Astrocyte of the cerebellum (primary cell): ENCODE measurements around the gene WNT6.
"Not testable (repeated sequence)": the region's sequence is repeated elsewhere in the genome, so short reads cannot be mapped to it uniquely, and the experiment has no call there.

Experiments used
- DNase-seq: peaks from one replicate; pipeline ENCODE4 v3.0.0-alpha.2; 2011; ENCODE audit warnings: low read depth
- H3K4me3 ChIP-seq: 2 replicates; pipeline ENCODE4 v1.5.1; 2011; ENCODE audit warnings: mild to moderate bottlenecking, low read depth, low read length, moderate library complexity
- CTCF ChIP-seq: IDR thresholded peaks from 2 replicates; pipeline ENCODE4 v1.5.1; 2012; ENCODE audit warnings: low read length, low read depth, moderate library complexity, mild to moderate bottlenecking; ENCODE audit errors: missing control alignments
- in situ Hi-C: cut with HindIII; loops from 2 replicates; pipeline ENCODE4 v1.10.0; 2017; ENCODE audit warnings: low sequenced_read_pairs

Gene WNT6

DNA sequence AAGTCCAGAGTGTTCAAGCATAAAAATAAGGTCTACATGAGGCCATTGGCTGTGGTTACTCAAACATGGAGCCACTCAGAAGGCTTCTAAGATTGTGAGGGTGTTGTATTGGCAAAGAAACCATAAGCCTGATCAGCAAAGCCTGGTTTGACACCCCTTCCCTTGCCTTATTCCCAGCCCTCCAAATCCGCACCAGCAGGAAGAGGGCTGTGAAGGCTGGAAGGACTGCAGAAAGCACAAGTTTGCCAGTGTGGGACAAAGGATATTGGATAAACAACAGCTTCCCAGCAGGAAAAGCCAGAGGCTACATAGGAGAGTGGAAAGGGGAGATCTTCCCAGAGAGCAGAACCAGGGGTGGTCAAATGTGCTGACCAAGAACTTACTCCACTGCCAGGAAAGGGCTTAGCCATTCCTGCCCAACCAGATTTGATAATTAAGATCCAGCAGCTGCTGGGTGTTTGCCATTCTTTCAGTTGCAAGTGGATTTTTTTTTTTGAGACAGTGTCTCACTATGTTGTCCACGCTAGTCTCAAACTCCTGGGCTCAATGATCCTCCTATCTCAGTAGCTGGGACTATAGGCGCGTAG lies 26.5 kb upstream of the WNT6 start:
- no peak for DNase-seq
- in situ Hi-C loops = no loop called here

DNA sequence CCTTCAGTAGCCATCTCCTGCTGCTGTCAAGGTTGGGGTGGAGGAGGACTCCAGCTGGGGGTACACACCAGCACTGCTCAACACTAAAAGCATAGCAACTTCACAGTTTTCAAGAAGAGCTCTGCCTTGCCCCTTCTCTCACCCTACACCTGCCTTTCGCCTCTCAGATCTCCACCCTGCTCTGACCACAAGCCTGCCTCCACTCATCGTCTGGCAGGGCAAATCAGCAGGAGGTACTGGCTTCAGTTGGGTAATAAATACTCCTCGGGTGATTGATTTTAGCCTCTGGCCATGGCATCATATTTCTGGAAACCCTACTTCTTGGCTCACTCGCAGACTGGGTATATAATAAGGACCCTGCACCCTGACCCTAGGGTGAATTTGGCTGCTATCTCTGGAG lies 24.9 kb upstream of the WNT6 start:
- no peak for DNase-seq
- in situ Hi-C loops = no loop called here
- no peak overlapping the region for H3K4me3 ChIP-seq
- TF ChIP-seq CTCF = no peak

More for the DNA sequence above, 26.5 kb upstream of the WNT6 start:
- TF ChIP-seq CTCF = no peak
- no peak overlapping the region for H3K4me3 ChIP-seq

DNA sequence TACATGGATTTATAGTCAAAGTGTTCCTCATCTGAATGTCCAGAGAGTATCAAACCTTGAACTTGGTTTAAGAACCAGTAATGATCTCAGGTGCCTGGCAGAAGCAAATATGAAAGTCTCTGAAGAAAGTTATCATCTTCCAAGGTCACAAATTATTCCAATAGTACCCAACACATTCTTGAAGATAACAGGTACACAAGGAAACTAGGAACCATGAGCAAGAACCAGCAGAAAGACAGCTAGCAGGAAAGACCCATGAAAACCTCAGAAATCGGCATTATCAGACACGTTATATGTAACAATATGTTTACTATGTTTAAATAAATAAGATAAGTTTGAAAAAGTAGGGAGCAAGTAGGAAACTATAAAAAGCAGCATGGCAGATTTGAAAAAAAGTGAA lies 22.1 kb upstream of the WNT6 start:
- DNase-seq = no peak
- TF ChIP-seq CTCF = no peak
- in situ Hi-C loops = no loop called here
- H3K4me3 ChIP-seq = no peak overlapping the region

DNA sequence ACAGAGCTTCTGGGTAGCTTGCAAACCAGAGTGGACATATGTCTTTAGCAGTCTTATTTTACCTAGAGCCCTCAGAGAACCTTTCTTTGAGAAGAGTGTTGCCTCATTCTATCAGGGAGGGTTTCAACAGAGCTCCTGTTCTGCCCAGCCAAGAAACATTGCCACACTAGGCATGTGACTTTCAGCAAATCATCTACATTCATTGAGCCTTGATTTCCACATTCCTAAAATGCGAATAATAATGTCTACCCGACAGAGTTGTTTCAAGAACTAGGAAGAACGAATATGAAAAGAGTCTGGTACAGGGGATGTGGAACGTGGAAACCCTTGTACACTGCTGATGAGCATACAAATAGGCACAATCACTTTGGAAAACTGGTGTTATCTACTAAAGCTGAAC lies 20.2 kb upstream of the WNT6 start:
- no peak for DNase-seq
- H3K4me3 ChIP-seq = no peak overlapping the region
- TF ChIP-seq CTCF = no peak
- in situ Hi-C loops = no loop called here

- no peak for TF ChIP-seq CTCF
- no peak for DNase-seq
- H3K4me3 ChIP-seq = no peak overlapping the region
- in situ Hi-C loops = no loop called here
These were observed 19.7 kb upstream of the WNT6 start for GRCh38 chr2:218839888-218840287.

GRCh38 chr2:218844334-218844733 lies 15.3 kb upstream of the WNT6 start:
- in situ Hi-C loops, DNase-seq, H3K4me3 ChIP-seq: not testable (repeated sequence)

DNA sequence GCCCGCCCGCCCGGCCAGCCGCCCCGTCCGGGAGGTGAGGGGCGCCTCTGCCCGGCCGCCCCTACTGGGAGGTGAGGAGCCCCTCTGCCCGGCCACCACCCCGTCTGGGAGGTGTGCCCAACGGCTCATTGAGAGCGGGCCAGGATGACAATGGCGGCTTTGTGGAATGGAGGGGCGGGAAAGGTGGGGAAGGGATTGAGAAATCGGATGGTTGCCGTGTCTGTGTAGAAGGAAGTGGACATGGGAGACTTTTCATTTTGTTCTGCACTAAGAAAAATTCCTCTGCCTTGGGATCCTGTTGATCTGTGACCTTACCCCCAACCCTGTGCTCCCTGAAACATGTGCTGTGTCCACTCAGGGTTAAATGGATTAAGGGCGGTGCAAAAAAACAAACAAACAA lies 12.6 kb upstream of the WNT6 start:
- H3K4me3 ChIP-seq, in situ Hi-C loops, DNase-seq: not testable (repeated sequence)

DNA sequence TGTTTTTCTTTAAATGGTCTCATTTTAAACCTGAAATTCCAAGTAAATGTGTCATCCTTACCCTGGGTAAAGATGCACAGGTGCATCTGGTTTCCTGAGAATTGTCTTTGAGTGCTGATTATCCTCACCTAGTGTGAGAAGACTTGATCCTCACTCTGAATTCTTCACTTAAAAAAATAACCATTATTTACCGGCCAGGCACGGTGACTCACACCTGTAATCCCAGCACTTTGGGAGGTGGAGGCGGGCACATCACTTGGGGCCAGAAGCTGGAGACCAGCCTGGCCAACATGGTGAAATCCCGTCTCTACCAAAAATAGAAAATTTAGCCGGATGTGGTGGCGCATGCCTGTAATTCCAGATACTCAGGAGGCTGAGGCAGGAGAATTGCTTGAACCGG lies 9.9 kb upstream of the WNT6 start:
- H3K4me3 ChIP-seq = no peak overlapping the region
- in situ Hi-C loops = no loop called here
- no peak for DNase-seq
- TF ChIP-seq CTCF = no peak
